H1 (cell line): ENCODE results near the gene ZNF154. TPM values are rescaled to one million over a fixed set of nuclear protein-coding genes. Genes with fewer than 3 reads are reported as not detected.

Experiments used
- CTCF ChIA-PET: fragments of 300-600 bp; sonication (Branson Sonifier 250); formaldehyde crosslinking; loops from one replicate; lab custom pipeline; 2021; ENCODE audit not compliant: partially characterized antibody; lab: Charles Lee
- POLR2A ChIA-PET: fragments of 300-600 bp; sonication (Branson Sonifier 250); formaldehyde crosslinking; loops from one replicate; lab custom pipeline; 2021; ENCODE audit warnings: inconsistent platforms; ENCODE audit not compliant: partially characterized antibody; lab: Charles Lee
- DNase-seq, 2 experiments: peaks; one replicate each; pipeline versions ENCODE4 v3.0.0 to v3.0.0-alpha.2; 2010 to 2022; ENCODE audit warnings: low spot score in 2 of 2, low read depth in 1 of 2, mixed read lengths in 1 of 2
- FAIRE-seq: peaks from 2 replicates; lab custom pipeline; 2011; peaks lifted over from hg19 to GRCh38; lab: Jason Lieb, UNC
- H2AFZ ChIP-seq: 2 replicates; pipeline ENCODE4 v1.8.1; 2012; ENCODE audit warnings: low read length, inconsistent platforms
- H2AK5ac ChIP-seq: 2 replicates; pipeline ENCODE4 v1.6.1; 2013; ENCODE audit warnings: low read depth, low read length
- H2BK120ac ChIP-seq: replicated peaks from 2 replicates; pipeline ENCODE3; 2013; ENCODE audit warnings: low read depth, low read length, inconsistent platforms
- H2BK12ac ChIP-seq: 2 replicates; pipeline ENCODE4 v1.6.1; 2013; ENCODE audit warnings: low read depth, low read length
- H2BK15ac ChIP-seq: 2 replicates; pipeline ENCODE4 v1.6.1; 2013; ENCODE audit warnings: low read length
- H2BK20ac ChIP-seq: 2 replicates; pipeline ENCODE4 v1.6.1; 2013; ENCODE audit warnings: low read length
- H2BK5ac ChIP-seq: 2 replicates; pipeline ENCODE4 v1.6.1; 2013; ENCODE audit warnings: low read depth, low read length
- H3K14ac ChIP-seq: 2 replicates; pipeline ENCODE4 v1.6.1; 2013; ENCODE audit warnings: inconsistent platforms; ENCODE audit not compliant: insufficient read length
- H3K18ac ChIP-seq: 2 replicates; pipeline ENCODE4 v1.6.1; 2013; ENCODE audit warnings: low read length; ENCODE audit errors: extremely low read depth
- H3K23ac ChIP-seq: 2 replicates; pipeline ENCODE4 v1.6.1; 2013; ENCODE audit warnings: inconsistent platforms; ENCODE audit not compliant: insufficient read length
- H3K23me2 ChIP-seq: 2 replicates; pipeline ENCODE4 v1.6.1; 2013; ENCODE audit warnings: low read depth, low read length
- H3K27ac ChIP-seq: 2 replicates; pipeline ENCODE4 v1.6.1; 2011; ENCODE audit warnings: low read depth, low read length, inconsistent platforms
- H3K27me3 ChIP-seq, 4 experiments: replicated peaks in 1 of 4; 1 replicate in 1 of 4; 2 replicates in 3 of 4; pipeline versions ENCODE4 v1.6.1 to v1.8.1; 2011 to 2013; ENCODE audit warnings: low read length in 3 of 4, mild to moderate bottlenecking in 3 of 4, inconsistent platforms in 2 of 4, mixed read lengths in 2 of 4, moderate library complexity in 1 of 4; ENCODE audit not compliant: control insufficient read depth in 3 of 4, insufficient read depth in 3 of 4; ENCODE audit errors: extremely low read depth in 1 of 4
- H3K36me3 ChIP-seq, 4 experiments: 2 replicates each; pipeline versions ENCODE4 v1.6.1 to v1.8.1; 2011 to 2013; ENCODE audit warnings: mild to moderate bottlenecking in 4 of 4, low read length in 3 of 4, moderate library complexity in 2 of 4, control low read depth in 1 of 4, inconsistent platforms in 1 of 4; ENCODE audit not compliant: insufficient read depth in 4 of 4, control insufficient read depth in 2 of 4
- H3K4ac ChIP-seq: replicated peaks from 2 replicates; pipeline ENCODE3; 2013; ENCODE audit warnings: low read length, low read depth, mixed read lengths, inconsistent platforms; ENCODE audit not compliant: insufficient read length
- H3K4me1 ChIP-seq, 4 experiments: replicated peaks in 1 of 4; 1 replicate in 1 of 4; 2 replicates in 3 of 4; pipeline versions ENCODE4 v1.6.1 to v1.8.1; 2011 to 2013; ENCODE audit warnings: low read length in 3 of 4, inconsistent platforms in 2 of 4, mixed read lengths in 1 of 4; ENCODE audit not compliant: insufficient read depth in 4 of 4, control insufficient read depth in 3 of 4
- H3K4me2 ChIP-seq, 2 experiments: 2 replicates each; pipeline versions ENCODE4 v1.6.1 to v1.8.1; 2011 to 2013; ENCODE audit warnings: low read depth in 2 of 2, low read length in 2 of 2, control low read depth in 1 of 2, inconsistent platforms in 1 of 2, mild to moderate bottlenecking in 1 of 2; ENCODE audit not compliant: insufficient read depth in 1 of 2
- H3K4me3 ChIP-seq, 4 experiments: fragments of 200-600, 300-600 bp in 1 of 4; sonication (generic), shearing (Covaris generic), sonication (Bioruptor Twin) in 1 of 4; 2 replicates each; pipeline versions ENCODE4 v1.5.1 to v1.8.1; 2011 to 2016; ENCODE audit warnings: low read length in 4 of 4, low read depth in 3 of 4, control low read depth in 2 of 4, inconsistent platforms in 2 of 4, mild to moderate bottlenecking in 2 of 4, mixed read lengths in 1 of 4, moderate library complexity in 1 of 4; ENCODE audit not compliant: insufficient read depth in 2 of 4; ENCODE audit errors: extremely low read depth in 1 of 4
- H3K56ac ChIP-seq: replicated peaks from 2 replicates; pipeline ENCODE3; 2013; ENCODE audit warnings: low read depth, mild to moderate bottlenecking, mixed read lengths, low read length, inconsistent platforms; ENCODE audit not compliant: insufficient read length
- H3K79me1 ChIP-seq: 2 replicates; pipeline ENCODE4 v1.6.1; 2013; ENCODE audit warnings: low read depth, low read length, control low read depth
- H3K79me2 ChIP-seq, 2 experiments: 2 replicates each; pipeline versions ENCODE4 v1.6.1 to v1.8.1; 2012 to 2013; ENCODE audit warnings: low read length in 2 of 2, mild to moderate bottlenecking in 2 of 2, inconsistent platforms in 1 of 2; ENCODE audit not compliant: insufficient read depth in 2 of 2, control insufficient read depth in 1 of 2
- H3K9ac ChIP-seq, 4 experiments: replicated peaks in 1 of 4; 1 replicate in 1 of 4; 2 replicates in 3 of 4; pipeline versions ENCODE4 v1.6.1 to v1.8.1; 2011 to 2013; ENCODE audit warnings: low read depth in 3 of 4, low read length in 3 of 4, control low read depth in 2 of 4, mild to moderate bottlenecking in 2 of 4, moderate library complexity in 2 of 4, inconsistent platforms in 1 of 4; ENCODE audit errors: extremely low read depth in 1 of 4
- H3K9me3 ChIP-seq, 2 experiments: 2 replicates each; pipeline versions ENCODE4 v1.6.1 to v1.8.1; 2012 to 2013; ENCODE audit warnings: mild to moderate bottlenecking in 2 of 2, moderate library complexity in 2 of 2, control low read depth in 1 of 2, inconsistent platforms in 1 of 2, low read depth in 1 of 2, low read length in 1 of 2, mixed read lengths in 1 of 2; ENCODE audit not compliant: insufficient read depth in 2 of 2
- H4K20me1 ChIP-seq, 2 experiments: replicated peaks in 1 of 2; 2 replicates each; pipeline versions ENCODE3 to v1.8.1; 2011 to 2013; ENCODE audit warnings: inconsistent platforms in 2 of 2, low read length in 2 of 2, mild to moderate bottlenecking in 1 of 2; ENCODE audit not compliant: insufficient read depth in 2 of 2, control insufficient read depth in 1 of 2
- H4K5ac ChIP-seq: 2 replicates; pipeline ENCODE4 v1.6.1; 2013; ENCODE audit warnings: low read length, low read depth, mixed read lengths, inconsistent platforms; ENCODE audit not compliant: insufficient read length
- H4K8ac ChIP-seq: 2 replicates; pipeline ENCODE4 v1.8.0; 2013; ENCODE audit warnings: mild to moderate bottlenecking, moderate library complexity, low read length, inconsistent platforms; ENCODE audit not compliant: insufficient read depth; ENCODE audit errors: extremely low read depth
- H4K91ac ChIP-seq: replicated peaks from 2 replicates; pipeline ENCODE3; 2013; ENCODE audit warnings: low read length, mixed read lengths, inconsistent platforms; ENCODE audit not compliant: insufficient read length
- CBX8 ChIP-seq: fragments of 300-800, 300-1000 bp; sonication (generic); IDR thresholded peaks from 2 replicates; pipeline ENCODE4 v1.7.1; 2016; ENCODE audit warnings: low read depth, low read length, borderline replicate concordance
- GABPA ChIP-seq: IDR thresholded peaks from 2 replicates; pipeline ENCODE4 v1.6.1; 2011; ENCODE audit warnings: mild to moderate bottlenecking, low read length, moderate library complexity, borderline replicate concordance; ENCODE audit not compliant: insufficient read depth
- HDAC6 ChIP-seq: IDR thresholded peaks from one replicate; pipeline ENCODE4 v1.7.1; 2012; ENCODE audit warnings: low read depth, mild to moderate bottlenecking, inconsistent platforms, low read length, moderate library complexity
- SAP30 ChIP-seq: fragments of 300-600 bp; sonication (generic); IDR thresholded peaks from 2 replicates; pipeline ENCODE4 v1.7.1; 2012; ENCODE audit warnings: low read length, moderate library complexity, mild to moderate bottlenecking, inconsistent platforms; ENCODE audit not compliant: insufficient read depth, insufficient replicate concordance
- YY1 ChIP-seq: IDR thresholded peaks from 2 replicates; pipeline ENCODE4 v1.6.1; 2011; ENCODE audit warnings: low read depth, mild to moderate bottlenecking, low read length
- WGBS, 2 experiments: shearing (Covaris generic) in 1 of 2; methylation state at CpG; one replicate each; pipeline versions ENCODE4 v1.1.6 to v1.1.7; 2013 to 2015; ENCODE audit warnings: low lambda C conversion rate in 2 of 2, mixed read lengths in 2 of 2, inconsistent platforms in 1 of 2, low coverage in 1 of 2, missing lambda C conversion rate in 1 of 2; ENCODE audit not compliant: insufficient replicate concordance in 2 of 2, insufficient coverage in 1 of 2, insufficient read length in 1 of 2; ENCODE audit errors: extremely low coverage in 1 of 2, missing lambda C conversion rate in 1 of 2; 5-methylcytosine and 5-hydroxymethylcytosine counted together
- polyA plus RNA-seq, 7 experiments: library from polyadenylated mRNA; depleted of rRNA in 3 of 7; stranded (reverse) in 5 of 7; unstranded in 2 of 7; fragments of >200 nt in 5 of 7; fragments of 200-250 nt in 2 of 7; gene quantifications; 1 replicate in 5 of 7; 2 replicates in 1 of 7; 4 replicates in 1 of 7; pipeline versions ENCODE4 v1.2.1 to v1.2.3, GENCODE V29; 2011 to 2013; ENCODE audit warnings: missing spikeins in 2 of 7, mixed read lengths in 2 of 7
- total RNA-seq: library from RNA; stranded (reverse); fragmentation: NEBNext Ultra II Directional; extraction: Animal tissue kit (Norgen Biotek cat#: 25700); gene quantifications from 2 replicates; pipeline ENCODE4 v1.2.1, GENCODE V29; 2021
- TF ChIP-seq, protein P1 (sequence below): IDR thresholded peaks from 2 replicates; pipeline ENCODE4 v1.6.1; 2012; ENCODE audit warnings: inconsistent platforms
- TF ChIP-seq, protein P2 (sequence below): IDR thresholded peaks from 2 replicates; pipeline ENCODE4 v1.6.1; 2012; ENCODE audit warnings: inconsistent platforms
- TF ChIP-seq, protein P3 (sequence below), 3 experiments: IDR thresholded peaks; 1 replicate in 2 of 3; 2 replicates in 1 of 3; pipeline versions ENCODE4 v1.5.1 to v1.6.1; 2011; ENCODE audit warnings: low read length in 3 of 3, mild to moderate bottlenecking in 3 of 3, inconsistent platforms in 2 of 3, low read depth in 1 of 3, moderate library complexity in 1 of 3; ENCODE audit not compliant: insufficient read depth in 1 of 3; ENCODE audit errors: control extremely low read depth in 1 of 3

ZNF154 gene
- total and polyA plus RNA-seq, 2 of the 8 experiments (the other 6 are each of a cell fraction or from before 2014, with no cell fraction given) = 5.3 to 11.6 TPM

DNA sequence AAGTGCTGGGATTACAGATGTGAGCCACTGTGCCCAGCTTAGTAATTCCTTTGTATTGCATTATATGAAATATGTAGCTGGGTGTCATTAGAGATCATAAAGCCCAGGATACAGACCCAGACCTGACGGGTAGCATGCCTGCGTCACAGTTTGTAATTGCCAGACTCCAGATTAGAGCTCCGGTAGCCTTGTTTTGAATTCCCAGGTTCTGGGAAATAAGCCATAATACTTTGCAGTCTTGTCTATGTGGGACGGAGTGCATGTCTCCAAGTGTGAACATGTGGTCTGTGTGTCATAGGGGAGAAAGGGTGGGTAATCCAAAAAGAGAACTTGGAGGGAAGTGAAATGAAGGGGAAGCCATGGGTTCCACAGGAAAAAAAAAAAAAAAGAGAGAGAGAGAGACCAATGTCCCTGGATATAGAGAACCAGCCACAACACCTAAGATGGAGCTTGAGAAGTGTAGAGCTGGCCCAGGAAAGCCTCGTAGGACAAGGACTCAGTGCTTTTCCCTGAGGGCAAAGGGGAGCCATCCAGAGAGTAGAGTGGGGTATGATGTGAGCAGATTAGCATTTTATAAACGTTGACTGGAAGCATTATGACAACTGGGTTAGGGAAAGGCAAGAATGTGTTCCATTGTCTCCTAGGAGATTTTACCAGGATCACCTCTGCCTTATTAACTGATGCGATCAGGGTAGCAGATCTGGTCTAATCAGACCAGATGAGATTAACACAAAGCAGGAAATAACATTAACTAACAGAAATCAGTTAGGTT is 37.7 kb downstream of the ZNF154 start:
- H3K79me1 ChIP-seq = no peaks in the 10 kb centered on the region
- no peak overlapping the region for H2AFZ ChIP-seq
- WGBS, 2 experiments = 73% methylated on average over 7 of the region's 7 CpGs; no CpG with 5 or more reads in 1 of the 2 experiments
- H3K56ac ChIP-seq = no peak overlapping the region
- H2AK5ac ChIP-seq = no peak overlapping the region
- H3K27me3 ChIP-seq = peaks cover 0 to 4% (median 0%) of the 10 kb centered on the region in 4 experiments; a peak in 2 of 7 replicates
- H3K27ac ChIP-seq = no peak overlapping the region
- H3K36me3 ChIP-seq = no peaks in the 10 kb centered on the region
- peaks cover 0 to 3% (median 0%) of the 10 kb centered on the region in 4 experiments; a peak in 1 of 7 replicates for H3K4me1 ChIP-seq
- ChIA-PET CTCF (interaction anchor here (0.7 to 2.3 kb wide), 5 partner anchors 11 to 68 kb away, joined by 3 to 8 read pairs (median 3); partner anchors contain the start of genes ZNF154 and ZNF551), POLR2A (interaction anchor here (0.6 to 2.3 kb wide), 6 partner anchors 9 to 50 kb away, joined by 3 to 11 read pairs (median 4); partner anchors contain the start of gene ZNF551)
- peaks cover 0 to 1% of the 10 kb centered on the region in 2 experiments for H4K20me1 ChIP-seq
- no peak overlapping the region for H2BK120ac ChIP-seq
- no peak overlapping the region for H3K4me2 ChIP-seq
- no peak overlapping the region for H3K18ac ChIP-seq
- H3K9me3 ChIP-seq = no peaks in the 10 kb centered on the region
- H3K4ac ChIP-seq = no peak overlapping the region
- H3K23ac ChIP-seq = no peak overlapping the region
- H3K14ac ChIP-seq = no peak overlapping the region
- no peak overlapping the region for H4K91ac ChIP-seq
- no peak overlapping the region for H3K9ac ChIP-seq
- FAIRE-seq = no peak
- no peak for DNase-seq
- no peak overlapping the region for H3K4me3 ChIP-seq
- H4K5ac ChIP-seq = no peak overlapping the region
- H3K23me2 ChIP-seq = no peaks in the 10 kb centered on the region
- H2BK20ac ChIP-seq = no peak overlapping the region
- H2BK12ac ChIP-seq = no peak overlapping the region
- H2BK5ac ChIP-seq = no peak overlapping the region
- H3K79me2 ChIP-seq = no peaks in the 10 kb centered on the region
- no peak overlapping the region for H4K8ac ChIP-seq
- no peak overlapping the region for H2BK15ac ChIP-seq
- TF ChIP-seq, protein P1, sequence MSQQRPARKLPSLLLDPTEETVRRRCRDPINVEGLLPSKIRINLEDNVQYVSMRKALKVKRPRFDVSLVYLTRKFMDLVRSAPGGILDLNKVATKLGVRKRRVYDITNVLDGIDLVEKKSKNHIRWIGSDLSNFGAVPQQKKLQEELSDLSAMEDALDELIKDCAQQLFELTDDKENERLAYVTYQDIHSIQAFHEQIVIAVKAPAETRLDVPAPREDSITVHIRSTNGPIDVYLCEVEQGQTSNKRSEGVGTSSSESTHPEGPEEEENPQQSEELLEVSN = no peak
- TF ChIP-seq CBX8 (no peak), GABPA (no peak), YY1 (no peak), SAP30 (no peak), HDAC6 (no peak)
- TF ChIP-seq, protein P2, sequence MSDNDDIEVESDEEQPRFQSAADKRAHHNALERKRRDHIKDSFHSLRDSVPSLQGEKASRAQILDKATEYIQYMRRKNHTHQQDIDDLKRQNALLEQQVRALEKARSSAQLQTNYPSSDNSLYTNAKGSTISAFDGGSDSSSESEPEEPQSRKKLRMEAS = no peak
- TF ChIP-seq, protein P3, sequence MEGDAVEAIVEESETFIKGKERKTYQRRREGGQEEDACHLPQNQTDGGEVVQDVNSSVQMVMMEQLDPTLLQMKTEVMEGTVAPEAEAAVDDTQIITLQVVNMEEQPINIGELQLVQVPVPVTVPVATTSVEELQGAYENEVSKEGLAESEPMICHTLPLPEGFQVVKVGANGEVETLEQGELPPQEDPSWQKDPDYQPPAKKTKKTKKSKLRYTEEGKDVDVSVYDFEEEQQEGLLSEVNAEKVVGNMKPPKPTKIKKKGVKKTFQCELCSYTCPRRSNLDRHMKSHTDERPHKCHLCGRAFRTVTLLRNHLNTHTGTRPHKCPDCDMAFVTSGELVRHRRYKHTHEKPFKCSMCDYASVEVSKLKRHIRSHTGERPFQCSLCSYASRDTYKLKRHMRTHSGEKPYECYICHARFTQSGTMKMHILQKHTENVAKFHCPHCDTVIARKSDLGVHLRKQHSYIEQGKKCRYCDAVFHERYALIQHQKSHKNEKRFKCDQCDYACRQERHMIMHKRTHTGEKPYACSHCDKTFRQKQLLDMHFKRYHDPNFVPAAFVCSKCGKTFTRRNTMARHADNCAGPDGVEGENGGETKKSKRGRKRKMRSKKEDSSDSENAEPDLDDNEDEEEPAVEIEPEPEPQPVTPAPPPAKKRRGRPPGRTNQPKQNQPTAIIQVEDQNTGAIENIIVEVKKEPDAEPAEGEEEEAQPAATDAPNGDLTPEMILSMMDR (IDR thresholded peaks at IDR 0.05; ENCODE audit: control extremely low read depth in 1 of 3, insufficient read depth in 1 of 3, low read depth in 1 of 3, low read length in 3 of 3) = no peak
